Liver (tissue), 9 donors: ENCODE results near the gene SHISAL1. TPM values are rescaled to one million over a fixed set of nuclear protein-coding genes. Genes with fewer than 3 reads are reported as not detected.

Experiments
- DNase-seq: peaks from one replicate; pipeline ENCODE4 v3.0.0-alpha.2; 2017; ENCODE audit warnings: low spot score
- H3K27ac ChIP-seq, 2 donors: one replicate each; pipeline ENCODE4 v1.7.0; 2013; ENCODE audit warnings: inconsistent platforms in 2 of 2, low read length in 2 of 2, control low read depth in 1 of 2, low read depth in 1 of 2, mild to moderate bottlenecking in 1 of 2
- H3K27me3 ChIP-seq, 4 donors: one replicate each; pipeline versions ENCODE4 v1.6.1 to v1.7.0; 2013; ENCODE audit warnings: low read length in 3 of 4, inconsistent platforms in 1 of 4, mild to moderate bottlenecking in 1 of 4, moderate library complexity in 1 of 4; ENCODE audit not compliant: control insufficient read depth in 4 of 4, insufficient read depth in 4 of 4
- H3K36me3 ChIP-seq, 4 donors: one replicate each; pipeline versions ENCODE4 v1.6.1 to v1.7.0; 2013; ENCODE audit warnings: low read length in 3 of 4, mild to moderate bottlenecking in 3 of 4, low read depth in 1 of 4, moderate library complexity in 1 of 4; ENCODE audit not compliant: control insufficient read depth in 4 of 4, insufficient read depth in 3 of 4
- H3K4me1 ChIP-seq, 4 donors: one replicate each; pipeline versions ENCODE4 v1.6.1 to v1.7.0; 2013; ENCODE audit warnings: low read length in 3 of 4, mild to moderate bottlenecking in 3 of 4, moderate library complexity in 1 of 4; ENCODE audit not compliant: control insufficient read depth in 4 of 4, insufficient read depth in 4 of 4
- H3K4me3 ChIP-seq, 3 donors: one replicate each; pipeline versions ENCODE4 v1.6.1 to v1.7.0; 2013; ENCODE audit warnings: low read length in 3 of 3, control low read depth in 1 of 3, low read depth in 1 of 3, mild to moderate bottlenecking in 1 of 3
- H3K9ac ChIP-seq, 2 donors: one replicate each; pipeline ENCODE4 v1.7.0; 2013; ENCODE audit warnings: low read length in 2 of 2, mild to moderate bottlenecking in 2 of 2, moderate library complexity in 2 of 2, control low read depth in 1 of 2, low read depth in 1 of 2
- H3K9me3 ChIP-seq, 4 donors: one replicate each; pipeline versions ENCODE4 v1.6.1 to v1.7.0; 2013; ENCODE audit warnings: low read length in 3 of 4; ENCODE audit not compliant: control insufficient read depth in 4 of 4
- FOXA2 ChIP-seq: IDR thresholded peaks from 2 replicates; pipeline ENCODE4 v1.6.1; 2016; ENCODE audit warnings: antibody characterized with exemption
- HNF4A ChIP-seq, 2 donors: conservative IDR thresholded peaks; 2 replicates each; pipeline ENCODE4 v1.6.1; 2016; ENCODE audit warnings: antibody characterized with exemption in 2 of 2, mild to moderate bottlenecking in 2 of 2
- HNF4G ChIP-seq: IDR thresholded peaks from 2 replicates; pipeline ENCODE4 v1.6.1; 2016; ENCODE audit warnings: antibody characterized with exemption
- JUND ChIP-seq, 2 donors: IDR thresholded peaks; 2 replicates each; pipeline ENCODE4 v1.6.1; 2016; ENCODE audit warnings: antibody characterized with exemption in 2 of 2
- NR2F2 ChIP-seq: IDR thresholded peaks from 2 replicates; pipeline ENCODE4 v1.6.1; 2016; ENCODE audit warnings: antibody characterized with exemption
- RAD21 ChIP-seq, 2 donors: IDR thresholded peaks; 2 replicates each; pipeline ENCODE4 v1.6.1; 2016; ENCODE audit warnings: antibody characterized with exemption in 2 of 2, mild to moderate bottlenecking in 2 of 2
- SP1 ChIP-seq: IDR thresholded peaks from 2 replicates; pipeline ENCODE4 v1.6.1; 2018; ENCODE audit warnings: antibody characterized with exemption, mild to moderate bottlenecking
- YY1 ChIP-seq: IDR thresholded peaks from 2 replicates; pipeline ENCODE4 v1.6.1; 2016; ENCODE audit warnings: antibody characterized with exemption, mild to moderate bottlenecking
- WGBS: extraction: QIAGEN DNeasy Blood & Tissue Kit; methylation state at CpG from one replicate; pipeline ENCODE4 v1.1.7; 2013; 5-methylcytosine and 5-hydroxymethylcytosine counted together
- polyA plus RNA-seq, 2 donors: library from polyadenylated mRNA; stranded (reverse) in 1 of 2; unstranded in 1 of 2; fragments of 200-250 nt in 1 of 2; fragments of >200 nt in 1 of 2; fragmentation: Nextera tagmentation in 1 of 2; extraction: Ambion mirVana in 1 of 2; gene quantifications; one replicate each; pipeline versions ENCODE4 v1.2.1 to v1.2.3, GENCODE V29; 2013 to 2015
- total RNA-seq, 2 donors: library from RNA; depleted of rRNA; stranded (reverse); fragments of >200 nt; gene quantifications; one replicate each; pipeline ENCODE4 v1.2.3, GENCODE V29; 2014
- TF ChIP-seq, protein P1 (sequence below): IDR thresholded peaks from 2 replicates; pipeline ENCODE4 v1.6.1; 2016; ENCODE audit warnings: antibody characterized with exemption, mild to moderate bottlenecking
- TF ChIP-seq, protein P2 (sequence below): fragments of 150-350 bp; IDR thresholded peaks from 2 replicates; pipeline ENCODE4 v1.5.1; 2017; ENCODE audit warnings: improper control_type of control experiment, low read depth, low read length; ENCODE audit not compliant: missing input control
- TF ChIP-seq, protein P3 (sequence below): IDR thresholded peaks from 2 replicates; pipeline ENCODE4 v1.6.1; 2016; ENCODE audit warnings: antibody characterized with exemption
- donor health status: healthy.
- donor health status: healthy.
- donor health status: healthy.
- donor health status: healthy.
- donor health status: healthy.

Gene SHISAL1
- total and polyA plus RNA-seq, 4 donors: 0.07 to 0.17 (median 0.13) TPM

DNA sequence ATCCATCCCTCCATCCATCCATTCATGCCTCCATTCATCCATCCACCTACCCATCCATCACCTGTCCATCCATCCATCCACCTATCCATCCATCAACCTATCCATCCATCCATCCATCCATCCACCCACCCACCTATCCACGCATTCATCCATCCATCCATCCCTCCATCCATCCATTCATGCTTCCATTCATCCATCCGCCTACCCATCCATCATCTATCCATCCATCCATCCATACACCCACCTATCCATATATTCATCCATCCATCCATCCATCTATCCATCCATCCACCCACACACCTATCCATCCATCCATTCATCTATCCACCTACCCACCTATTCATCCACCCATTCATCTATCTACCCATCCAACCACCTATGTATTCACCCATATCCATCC is 118.2 kb downstream of the SHISAL1 start:
- Histone ChIP-seq H3K27ac (no peak overlapping the region), H3K27me3 (no peaks in the 10 kb centered on the region), H3K36me3 (peaks cover 0 to 2% (median 0%) of the 10 kb centered on the region in 4 donors), H3K4me3 (no peak overlapping the region), H3K9ac (no peak overlapping the region), H3K9me3 (no peaks in the 10 kb centered on the region), H3K4me1 (no peaks in the 10 kb centered on the region)
- no peak for DNase-seq
- 90% methylated on average over 2 of the region's 2 CpGs for WGBS
- TF ChIP-seq, protein P1, sequence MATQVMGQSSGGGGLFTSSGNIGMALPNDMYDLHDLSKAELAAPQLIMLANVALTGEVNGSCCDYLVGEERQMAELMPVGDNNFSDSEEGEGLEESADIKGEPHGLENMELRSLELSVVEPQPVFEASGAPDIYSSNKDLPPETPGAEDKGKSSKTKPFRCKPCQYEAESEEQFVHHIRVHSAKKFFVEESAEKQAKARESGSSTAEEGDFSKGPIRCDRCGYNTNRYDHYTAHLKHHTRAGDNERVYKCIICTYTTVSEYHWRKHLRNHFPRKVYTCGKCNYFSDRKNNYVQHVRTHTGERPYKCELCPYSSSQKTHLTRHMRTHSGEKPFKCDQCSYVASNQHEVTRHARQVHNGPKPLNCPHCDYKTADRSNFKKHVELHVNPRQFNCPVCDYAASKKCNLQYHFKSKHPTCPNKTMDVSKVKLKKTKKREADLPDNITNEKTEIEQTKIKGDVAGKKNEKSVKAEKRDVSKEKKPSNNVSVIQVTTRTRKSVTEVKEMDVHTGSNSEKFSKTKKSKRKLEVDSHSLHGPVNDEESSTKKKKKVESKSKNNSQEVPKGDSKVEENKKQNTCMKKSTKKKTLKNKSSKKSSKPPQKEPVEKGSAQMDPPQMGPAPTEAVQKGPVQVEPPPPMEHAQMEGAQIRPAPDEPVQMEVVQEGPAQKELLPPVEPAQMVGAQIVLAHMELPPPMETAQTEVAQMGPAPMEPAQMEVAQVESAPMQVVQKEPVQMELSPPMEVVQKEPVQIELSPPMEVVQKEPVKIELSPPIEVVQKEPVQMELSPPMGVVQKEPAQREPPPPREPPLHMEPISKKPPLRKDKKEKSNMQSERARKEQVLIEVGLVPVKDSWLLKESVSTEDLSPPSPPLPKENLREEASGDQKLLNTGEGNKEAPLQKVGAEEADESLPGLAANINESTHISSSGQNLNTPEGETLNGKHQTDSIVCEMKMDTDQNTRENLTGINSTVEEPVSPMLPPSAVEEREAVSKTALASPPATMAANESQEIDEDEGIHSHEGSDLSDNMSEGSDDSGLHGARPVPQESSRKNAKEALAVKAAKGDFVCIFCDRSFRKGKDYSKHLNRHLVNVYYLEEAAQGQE: no peak
- TF ChIP-seq FOXA2 (no peak), SP1 (no peak), JUND (IDR thresholded peaks at IDR 0.05) (no peak), YY1 (no peak), NR2F2 (no peak), HNF4A (conservative IDR thresholded peaks at IDR 0.05) (no peak), RAD21 (IDR thresholded peaks at IDR 0.05) (no peak), HNF4G (no peak)
- TF ChIP-seq, protein P2, sequence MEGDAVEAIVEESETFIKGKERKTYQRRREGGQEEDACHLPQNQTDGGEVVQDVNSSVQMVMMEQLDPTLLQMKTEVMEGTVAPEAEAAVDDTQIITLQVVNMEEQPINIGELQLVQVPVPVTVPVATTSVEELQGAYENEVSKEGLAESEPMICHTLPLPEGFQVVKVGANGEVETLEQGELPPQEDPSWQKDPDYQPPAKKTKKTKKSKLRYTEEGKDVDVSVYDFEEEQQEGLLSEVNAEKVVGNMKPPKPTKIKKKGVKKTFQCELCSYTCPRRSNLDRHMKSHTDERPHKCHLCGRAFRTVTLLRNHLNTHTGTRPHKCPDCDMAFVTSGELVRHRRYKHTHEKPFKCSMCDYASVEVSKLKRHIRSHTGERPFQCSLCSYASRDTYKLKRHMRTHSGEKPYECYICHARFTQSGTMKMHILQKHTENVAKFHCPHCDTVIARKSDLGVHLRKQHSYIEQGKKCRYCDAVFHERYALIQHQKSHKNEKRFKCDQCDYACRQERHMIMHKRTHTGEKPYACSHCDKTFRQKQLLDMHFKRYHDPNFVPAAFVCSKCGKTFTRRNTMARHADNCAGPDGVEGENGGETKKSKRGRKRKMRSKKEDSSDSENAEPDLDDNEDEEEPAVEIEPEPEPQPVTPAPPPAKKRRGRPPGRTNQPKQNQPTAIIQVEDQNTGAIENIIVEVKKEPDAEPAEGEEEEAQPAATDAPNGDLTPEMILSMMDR: no peak
- TF ChIP-seq, protein P3, sequence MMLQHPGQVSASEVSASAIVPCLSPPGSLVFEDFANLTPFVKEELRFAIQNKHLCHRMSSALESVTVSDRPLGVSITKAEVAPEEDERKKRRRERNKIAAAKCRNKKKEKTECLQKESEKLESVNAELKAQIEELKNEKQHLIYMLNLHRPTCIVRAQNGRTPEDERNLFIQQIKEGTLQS: no peak

Other genes with a start within 250 kb of the SHISAL1 start
- 10 to 100 TPM in 1 of 2 donors, 1 to 10 TPM in 1; 8.9 to 12.1 TPM for gene PARVG, start 132.0 kb downstream of the SHISAL1 start, total RNA-seq
- 1 to 10 TPM; 4.0 to 4.3 TPM for gene PARVG, start 132.0 kb downstream of the SHISAL1 start, polyA plus RNA-seq
- gene RTL6, start 185.3 kb upstream of the SHISAL1 start, total RNA-seq: 1 to 10 TPM; 3.8 to 5.4 TPM
- gene RTL6, start 185.3 kb upstream of the SHISAL1 start, polyA plus RNA-seq: 1 to 10 TPM; 1.2 to 4.8 TPM